GM23338 (cell line): ENCODE measurements around the gene CASK. TPM values are rescaled to one million over a fixed set of nuclear protein-coding genes. Genes with fewer than 3 reads are reported as not detected.

Source experiments
- ATAC-seq: fragments of 200-7000 bp; cut with Tn5 transposase; 3 replicates; pipeline ENCODE4 v1.9.1; 2020
- DNase-seq: peaks from one replicate; pipeline ENCODE4 v3.0.0-alpha.2; 2015; ENCODE audit warnings: low spot score
- H2AFZ ChIP-seq: fragments of 200-600 bp; sonication (generic); 2 replicates; pipeline ENCODE4 v1.8.0; 2016; ENCODE audit warnings: antibody characterized with exemption, mild to moderate bottlenecking, moderate library complexity
- H3F3A ChIP-seq: fragments of 200-600 bp; sonication (generic); replicated peaks from 2 replicates; pipeline ENCODE4 v1.8.0; 2017; ENCODE audit warnings: antibody characterized with exemption, mixed run types, low read depth
- H3K27ac ChIP-seq: fragments of 200-600 bp; sonication (generic); 2 replicates; pipeline ENCODE4 v1.6.1; 2016; ENCODE audit warnings: low read depth
- H3K27me3 ChIP-seq: fragments of 200-600 bp; sonication (generic); 2 replicates; pipeline ENCODE4 v1.8.0; 2016; ENCODE audit warnings: mild to moderate bottlenecking, mixed run types, moderate library complexity; ENCODE audit not compliant: insufficient read depth
- H3K36me3 ChIP-seq: fragments of 200-600 bp; sonication (generic); 2 replicates; pipeline ENCODE4 v1.8.0; 2016; ENCODE audit warnings: mild to moderate bottlenecking; ENCODE audit not compliant: insufficient read depth
- H3K4me1 ChIP-seq: fragments of 200-600 bp; sonication (generic); 2 replicates; pipeline ENCODE4 v1.8.0; 2016; ENCODE audit warnings: mild to moderate bottlenecking, moderate library complexity; ENCODE audit not compliant: insufficient read depth
- H3K4me2 ChIP-seq: fragments of 200-600 bp; sonication (generic); 2 replicates; pipeline ENCODE4 v1.7.1; 2017; ENCODE audit warnings: mixed run types
- H3K4me3 ChIP-seq: fragments of 200-600 bp; sonication (generic); 2 replicates; pipeline ENCODE4 v1.6.1; 2016; ENCODE audit warnings: mixed run types
- H3K79me2 ChIP-seq: fragments of 200-600 bp; sonication (generic); replicated peaks from 2 replicates; pipeline ENCODE4 v1.8.0; 2017; ENCODE audit warnings: mild to moderate bottlenecking; ENCODE audit not compliant: insufficient read depth
- H3K9me2 ChIP-seq: fragments of 200-600 bp; sonication (generic); 2 replicates; pipeline ENCODE4 v1.8.0; 2017; ENCODE audit not compliant: insufficient read depth
- H4K20me1 ChIP-seq: fragments of 200-600 bp; sonication (generic); replicated peaks from 2 replicates; pipeline ENCODE4 v1.8.0; 2017; ENCODE audit warnings: mild to moderate bottlenecking; ENCODE audit not compliant: insufficient read depth
- H3K27ac Mint-ChIP-seq: 2 replicates; pipeline ENCODE4 v1.8.0; 2020; ENCODE audit warnings: inconsistent platforms, mild to moderate bottlenecking, moderate library complexity, mixed read lengths
- H3K27me3 Mint-ChIP-seq: 3 replicates; pipeline ENCODE4 v1.8.0; 2022; ENCODE audit warnings: low read depth, mild to moderate bottlenecking, moderate library complexity, mixed read lengths, inconsistent platforms; ENCODE audit not compliant: insufficient read depth, poor library complexity
- H3K36me3 Mint-ChIP-seq: 3 replicates; pipeline ENCODE4 v1.8.0; 2021; ENCODE audit warnings: low read depth, mild to moderate bottlenecking, inconsistent platforms, moderate library complexity, mixed read lengths
- H3K4me1 Mint-ChIP-seq: 3 replicates; pipeline ENCODE4 v1.8.0; 2020; ENCODE audit warnings: mild to moderate bottlenecking, inconsistent platforms, mixed read lengths
- H3K4me3 Mint-ChIP-seq: 3 replicates; pipeline ENCODE4 v1.8.0; 2021; ENCODE audit warnings: moderate library complexity, mild to moderate bottlenecking, inconsistent platforms, mixed read lengths
- H3K9me3 Mint-ChIP-seq: 3 replicates; pipeline ENCODE4 v1.8.0; 2020; ENCODE audit warnings: moderate library complexity, mild to moderate bottlenecking, inconsistent platforms, mixed read lengths
- CREB1 ChIP-seq: fragments of 250-450 bp; sonication (Bioruptor Pico); IDR thresholded peaks from 2 replicates; pipeline ENCODE4 v1.5.0; 2020; ENCODE audit warnings: low read depth, mild to moderate bottlenecking, moderate library complexity
- EZH2 ChIP-seq: fragments of 200-600 bp; sonication (generic); IDR thresholded peaks from one replicate; pipeline ENCODE4 v1.8.0; 2017; ENCODE audit warnings: antibody characterized with exemption, mild to moderate bottlenecking, low read depth; ENCODE audit not compliant: unreplicated experiment
- EZH2phosphoT487 ChIP-seq: fragments of 200-600 bp; sonication (generic); IDR thresholded peaks from one replicate; pipeline ENCODE4 v1.8.1; 2018; ENCODE audit warnings: antibody characterized with exemption; ENCODE audit not compliant: unreplicated experiment
- JUNB ChIP-seq: IDR thresholded peaks from one replicate; pipeline ENCODE4 v1.6.1; 2016; ENCODE audit warnings: antibody characterized with exemption; ENCODE audit not compliant: unreplicated experiment
- NANOG ChIP-seq: IDR thresholded peaks from 2 replicates; pipeline ENCODE4 v1.6.1; 2016; ENCODE audit warnings: antibody characterized with exemption, borderline replicate concordance
- POLR2AphosphoS5 ChIP-seq: IDR thresholded peaks from 2 replicates; pipeline ENCODE4 v1.6.1; 2016; ENCODE audit warnings: antibody characterized with exemption, low read depth
- STAT1 ChIP-seq: IDR thresholded peaks from one replicate; pipeline ENCODE4 v1.6.1; 2016; ENCODE audit warnings: antibody characterized with exemption; ENCODE audit not compliant: unreplicated experiment
- ZNF114 ChIP-seq: fragments of 250-450 bp; sonication (Bioruptor Pico); IDR thresholded peaks from 2 replicates; pipeline ENCODE4 v1.5.0; 2020; ENCODE audit warnings: mild to moderate bottlenecking, moderate library complexity
- ZNF331 ChIP-seq: fragments of 250-450 bp; sonication (Bioruptor Pico); IDR thresholded peaks from 2 replicates; pipeline ENCODE4 v1.5.0; 2020; ENCODE audit warnings: low read depth, mild to moderate bottlenecking, moderate library complexity
- polyA plus RNA-seq: library from polyadenylated mRNA; unstranded; fragments of >200 nt; fragmentation: Nextera tagmentation; extraction: Ambion mirVana; gene quantifications from 2 replicates; pipeline ENCODE4 v1.2.1, GENCODE V29; 2016
- total RNA-seq: library from RNA; depleted of rRNA; stranded (reverse); fragments of >200 nt; shearing (Covaris generic); gene quantifications from 2 replicates; pipeline ENCODE4 v1.2.3, GENCODE V29; 2014
- TF ChIP-seq, protein P1 (sequence below): IDR thresholded peaks from 2 replicates; pipeline ENCODE4 v1.6.1; 2016; ENCODE audit warnings: antibody characterized with exemption
- TF ChIP-seq, protein P2 (sequence below): IDR thresholded peaks from one replicate; pipeline ENCODE4 v1.6.1; 2018; ENCODE audit warnings: antibody characterized with exemption; ENCODE audit not compliant: unreplicated experiment
- TF ChIP-seq, protein P3 (sequence below), 2 experiments: fragments of 200-600 bp in 1 of 2; sonication (generic) in 1 of 2; conservative IDR thresholded peaks; 2 replicates each; pipeline versions ENCODE4 v1.5.1 to v1.6.1; 2016 to 2017; ENCODE audit warnings: antibody characterized with exemption in 2 of 2, low read depth in 2 of 2, mild to moderate bottlenecking in 2 of 2, moderate library complexity in 1 of 2
- TF ChIP-seq, protein P4 (sequence below): fragments of 250-450 bp; sonication (Bioruptor Pico); IDR thresholded peaks from 2 replicates; pipeline ENCODE4 v1.5.0; 2020; ENCODE audit warnings: mild to moderate bottlenecking, moderate library complexity

Gene CASK
- total and polyA plus RNA-seq, 2 experiments from 2014 or later, result 15.3 to 44.4 TPM

DNA sequence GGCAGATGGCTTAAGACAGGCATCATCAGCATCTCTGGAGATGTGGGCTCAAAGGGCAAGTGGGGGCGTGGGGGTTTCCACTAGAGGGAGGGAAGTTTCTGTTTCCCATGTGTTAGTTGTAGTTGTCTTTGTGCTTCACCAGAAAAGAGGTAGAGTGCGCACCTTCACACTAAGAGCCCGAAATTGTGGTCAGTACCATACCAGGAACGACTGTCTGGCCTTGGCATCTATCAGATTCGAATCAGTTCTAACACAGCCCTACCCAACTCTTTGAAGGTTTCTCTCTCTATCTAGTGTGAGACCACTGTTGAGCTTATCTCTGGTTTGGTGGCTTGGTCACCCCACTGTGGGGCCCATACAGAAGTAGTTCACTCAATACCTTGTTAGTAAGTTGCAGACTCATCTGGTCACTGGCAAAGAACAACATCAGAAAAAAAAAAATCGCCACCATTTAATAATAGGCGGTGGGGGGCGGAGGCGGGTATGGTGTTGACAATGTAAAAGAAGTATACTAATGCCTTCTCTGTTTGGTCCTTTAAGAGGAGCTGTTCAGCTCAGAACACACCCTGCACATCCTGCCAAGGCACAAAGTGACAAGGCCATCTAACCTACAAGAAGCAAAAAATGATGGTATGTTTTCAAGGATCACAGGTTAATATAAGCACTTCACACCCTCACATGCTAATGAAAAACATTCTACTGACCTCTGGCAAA lies 405.1 kb downstream of the CASK start:
- H3K9me2 ChIP-seq, result no peaks in the 10 kb centered on the region
- peaks cover 8% of the 10 kb centered on the region; the same call in 1 of the 2 replicates for H3K4me1 ChIP-seq
- H3K36me3 ChIP-seq, result no peaks in the 10 kb centered on the region
- no peak overlapping the region for H3K27ac ChIP-seq
- Mint-ChIP-seq H3K36me3 (peaks cover 6% of the 10 kb centered on the region; the same call in 1 of the 3 replicates), H3K27ac (no peak overlapping the region), H3K27me3 (peaks cover 5% of the 10 kb centered on the region), H3K4me3 (no peak overlapping the region), H3K9me3 (no peaks in the 10 kb centered on the region), H3K4me1 (peaks cover 45% of the 10 kb centered on the region)
- no peak overlapping the region for H3K4me2 ChIP-seq
- H3F3A ChIP-seq, result no peaks in the 10 kb centered on the region
- no peak overlapping the region for H3K4me3 ChIP-seq
- H3K79me2 ChIP-seq, result no peaks in the 10 kb centered on the region
- no peaks in the 10 kb centered on the region for H3K27me3 ChIP-seq
- H2AFZ ChIP-seq, result no peak overlapping the region
- no peaks in the 10 kb centered on the region for H4K20me1 ChIP-seq
- ATAC-seq (no peak), DNase-seq (no peak)
- TF ChIP-seq, protein P1, sequence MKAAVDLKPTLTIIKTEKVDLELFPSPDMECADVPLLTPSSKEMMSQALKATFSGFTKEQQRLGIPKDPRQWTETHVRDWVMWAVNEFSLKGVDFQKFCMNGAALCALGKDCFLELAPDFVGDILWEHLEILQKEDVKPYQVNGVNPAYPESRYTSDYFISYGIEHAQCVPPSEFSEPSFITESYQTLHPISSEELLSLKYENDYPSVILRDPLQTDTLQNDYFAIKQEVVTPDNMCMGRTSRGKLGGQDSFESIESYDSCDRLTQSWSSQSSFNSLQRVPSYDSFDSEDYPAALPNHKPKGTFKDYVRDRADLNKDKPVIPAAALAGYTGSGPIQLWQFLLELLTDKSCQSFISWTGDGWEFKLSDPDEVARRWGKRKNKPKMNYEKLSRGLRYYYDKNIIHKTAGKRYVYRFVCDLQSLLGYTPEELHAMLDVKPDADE, result no peak
- no peak for TF ChIP-seq ZNF114 (CRISPR knock-in tag)
- TF ChIP-seq, protein P2, sequence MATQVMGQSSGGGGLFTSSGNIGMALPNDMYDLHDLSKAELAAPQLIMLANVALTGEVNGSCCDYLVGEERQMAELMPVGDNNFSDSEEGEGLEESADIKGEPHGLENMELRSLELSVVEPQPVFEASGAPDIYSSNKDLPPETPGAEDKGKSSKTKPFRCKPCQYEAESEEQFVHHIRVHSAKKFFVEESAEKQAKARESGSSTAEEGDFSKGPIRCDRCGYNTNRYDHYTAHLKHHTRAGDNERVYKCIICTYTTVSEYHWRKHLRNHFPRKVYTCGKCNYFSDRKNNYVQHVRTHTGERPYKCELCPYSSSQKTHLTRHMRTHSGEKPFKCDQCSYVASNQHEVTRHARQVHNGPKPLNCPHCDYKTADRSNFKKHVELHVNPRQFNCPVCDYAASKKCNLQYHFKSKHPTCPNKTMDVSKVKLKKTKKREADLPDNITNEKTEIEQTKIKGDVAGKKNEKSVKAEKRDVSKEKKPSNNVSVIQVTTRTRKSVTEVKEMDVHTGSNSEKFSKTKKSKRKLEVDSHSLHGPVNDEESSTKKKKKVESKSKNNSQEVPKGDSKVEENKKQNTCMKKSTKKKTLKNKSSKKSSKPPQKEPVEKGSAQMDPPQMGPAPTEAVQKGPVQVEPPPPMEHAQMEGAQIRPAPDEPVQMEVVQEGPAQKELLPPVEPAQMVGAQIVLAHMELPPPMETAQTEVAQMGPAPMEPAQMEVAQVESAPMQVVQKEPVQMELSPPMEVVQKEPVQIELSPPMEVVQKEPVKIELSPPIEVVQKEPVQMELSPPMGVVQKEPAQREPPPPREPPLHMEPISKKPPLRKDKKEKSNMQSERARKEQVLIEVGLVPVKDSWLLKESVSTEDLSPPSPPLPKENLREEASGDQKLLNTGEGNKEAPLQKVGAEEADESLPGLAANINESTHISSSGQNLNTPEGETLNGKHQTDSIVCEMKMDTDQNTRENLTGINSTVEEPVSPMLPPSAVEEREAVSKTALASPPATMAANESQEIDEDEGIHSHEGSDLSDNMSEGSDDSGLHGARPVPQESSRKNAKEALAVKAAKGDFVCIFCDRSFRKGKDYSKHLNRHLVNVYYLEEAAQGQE, result no peak
- TF ChIP-seq EZH2phosphoT487, result no peak
- no peak for TF ChIP-seq ZNF331
- no peak for TF ChIP-seq JUNB
- no peak for TF ChIP-seq EZH2
- TF ChIP-seq CREB1, result no peak
- no peak for TF ChIP-seq STAT1
- TF ChIP-seq, protein P3, sequence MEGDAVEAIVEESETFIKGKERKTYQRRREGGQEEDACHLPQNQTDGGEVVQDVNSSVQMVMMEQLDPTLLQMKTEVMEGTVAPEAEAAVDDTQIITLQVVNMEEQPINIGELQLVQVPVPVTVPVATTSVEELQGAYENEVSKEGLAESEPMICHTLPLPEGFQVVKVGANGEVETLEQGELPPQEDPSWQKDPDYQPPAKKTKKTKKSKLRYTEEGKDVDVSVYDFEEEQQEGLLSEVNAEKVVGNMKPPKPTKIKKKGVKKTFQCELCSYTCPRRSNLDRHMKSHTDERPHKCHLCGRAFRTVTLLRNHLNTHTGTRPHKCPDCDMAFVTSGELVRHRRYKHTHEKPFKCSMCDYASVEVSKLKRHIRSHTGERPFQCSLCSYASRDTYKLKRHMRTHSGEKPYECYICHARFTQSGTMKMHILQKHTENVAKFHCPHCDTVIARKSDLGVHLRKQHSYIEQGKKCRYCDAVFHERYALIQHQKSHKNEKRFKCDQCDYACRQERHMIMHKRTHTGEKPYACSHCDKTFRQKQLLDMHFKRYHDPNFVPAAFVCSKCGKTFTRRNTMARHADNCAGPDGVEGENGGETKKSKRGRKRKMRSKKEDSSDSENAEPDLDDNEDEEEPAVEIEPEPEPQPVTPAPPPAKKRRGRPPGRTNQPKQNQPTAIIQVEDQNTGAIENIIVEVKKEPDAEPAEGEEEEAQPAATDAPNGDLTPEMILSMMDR (conservative IDR thresholded peaks at IDR 0.05; ENCODE audit: low read depth in 2 of 2), result no peak
- TF ChIP-seq NANOG, result no peak
- TF ChIP-seq, protein P4, sequence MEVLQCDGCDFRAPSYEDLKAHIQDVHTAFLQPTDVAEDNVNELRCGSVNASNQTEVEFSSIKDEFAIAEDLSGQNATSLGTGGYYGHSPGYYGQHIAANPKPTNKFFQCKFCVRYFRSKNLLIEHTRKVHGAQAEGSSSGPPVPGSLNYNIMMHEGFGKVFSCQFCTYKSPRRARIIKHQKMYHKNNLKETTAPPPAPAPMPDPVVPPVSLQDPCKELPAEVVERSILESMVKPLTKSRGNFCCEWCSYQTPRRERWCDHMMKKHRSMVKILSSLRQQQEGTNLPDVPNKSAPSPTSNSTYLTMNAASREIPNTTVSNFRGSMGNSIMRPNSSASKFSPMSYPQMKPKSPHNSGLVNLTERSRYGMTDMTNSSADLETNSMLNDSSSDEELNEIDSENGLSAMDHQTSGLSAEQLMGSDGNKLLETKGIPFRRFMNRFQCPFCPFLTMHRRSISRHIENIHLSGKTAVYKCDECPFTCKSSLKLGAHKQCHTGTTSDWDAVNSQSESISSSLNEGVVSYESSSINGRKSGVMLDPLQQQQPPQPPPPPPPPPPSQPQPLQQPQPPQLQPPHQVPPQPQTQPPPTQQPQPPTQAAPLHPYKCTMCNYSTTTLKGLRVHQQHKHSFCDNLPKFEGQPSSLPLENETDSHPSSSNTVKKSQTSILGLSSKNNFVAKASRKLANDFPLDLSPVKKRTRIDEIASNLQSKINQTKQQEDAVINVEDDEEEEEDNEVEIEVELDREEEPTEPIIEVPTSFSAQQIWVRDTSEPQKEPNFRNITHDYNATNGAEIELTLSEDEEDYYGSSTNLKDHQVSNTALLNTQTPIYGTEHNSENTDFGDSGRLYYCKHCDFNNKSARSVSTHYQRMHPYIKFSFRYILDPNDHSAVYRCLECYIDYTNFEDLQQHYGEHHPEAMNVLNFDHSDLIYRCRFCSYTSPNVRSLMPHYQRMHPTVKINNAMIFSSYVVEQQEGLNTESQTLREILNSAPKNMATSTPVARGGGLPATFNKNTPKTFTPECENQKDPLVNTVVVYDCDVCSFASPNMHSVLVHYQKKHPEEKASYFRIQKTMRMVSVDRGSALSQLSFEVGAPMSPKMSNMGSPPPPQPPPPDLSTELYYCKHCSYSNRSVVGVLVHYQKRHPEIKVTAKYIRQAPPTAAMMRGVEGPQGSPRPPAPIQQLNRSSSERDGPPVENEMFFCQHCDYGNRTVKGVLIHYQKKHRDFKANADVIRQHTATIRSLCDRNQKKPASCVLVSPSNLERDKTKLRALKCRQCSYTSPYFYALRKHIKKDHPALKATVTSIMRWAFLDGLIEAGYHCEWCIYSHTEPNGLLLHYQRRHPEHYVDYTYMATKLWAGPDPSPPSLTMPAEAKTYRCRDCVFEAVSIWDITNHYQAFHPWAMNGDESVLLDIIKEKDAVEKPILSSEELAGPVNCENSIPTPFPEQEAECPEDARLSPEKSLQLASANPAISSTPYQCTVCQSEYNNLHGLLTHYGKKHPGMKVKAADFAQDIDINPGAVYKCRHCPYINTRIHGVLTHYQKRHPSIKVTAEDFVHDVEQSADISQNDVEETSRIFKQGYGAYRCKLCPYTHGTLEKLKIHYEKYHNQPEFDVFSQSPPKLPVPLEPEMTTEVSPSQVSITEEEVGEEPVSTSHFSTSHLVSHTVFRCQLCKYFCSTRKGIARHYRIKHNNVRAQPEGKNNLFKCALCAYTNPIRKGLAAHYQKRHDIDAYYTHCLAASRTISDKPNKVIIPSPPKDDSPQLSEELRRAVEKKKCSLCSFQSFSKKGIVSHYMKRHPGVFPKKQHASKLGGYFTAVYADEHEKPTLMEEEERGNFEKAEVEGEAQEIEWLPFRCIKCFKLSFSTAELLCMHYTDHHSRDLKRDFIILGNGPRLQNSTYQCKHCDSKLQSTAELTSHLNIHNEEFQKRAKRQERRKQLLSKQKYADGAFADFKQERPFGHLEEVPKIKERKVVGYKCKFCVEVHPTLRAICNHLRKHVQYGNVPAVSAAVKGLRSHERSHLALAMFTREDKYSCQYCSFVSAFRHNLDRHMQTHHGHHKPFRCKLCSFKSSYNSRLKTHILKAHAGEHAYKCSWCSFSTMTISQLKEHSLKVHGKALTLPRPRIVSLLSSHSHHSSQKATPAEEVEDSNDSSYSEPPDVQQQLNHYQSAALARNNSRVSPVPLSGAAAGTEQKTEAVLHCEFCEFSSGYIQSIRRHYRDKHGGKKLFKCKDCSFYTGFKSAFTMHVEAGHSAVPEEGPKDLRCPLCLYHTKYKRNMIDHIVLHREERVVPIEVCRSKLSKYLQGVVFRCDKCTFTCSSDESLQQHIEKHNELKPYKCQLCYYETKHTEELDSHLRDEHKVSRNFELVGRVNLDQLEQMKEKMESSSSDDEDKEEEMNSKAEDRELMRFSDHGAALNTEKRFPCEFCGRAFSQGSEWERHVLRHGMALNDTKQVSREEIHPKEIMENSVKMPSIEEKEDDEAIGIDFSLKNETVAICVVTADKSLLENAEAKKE, result no peak
- TF ChIP-seq POLR2AphosphoS5, result no peak
